GM21717 (cell line): ENCODE data around the gene SIGLEC8.
"Not testable (repeated sequence)": the region's sequence is repeated elsewhere in the genome, so short reads cannot be mapped to it uniquely, and the experiment has no call there.

Source experiments
- ATAC-seq: cut with Tn5 transposase; IDR thresholded peaks from one replicate; pipeline ENCODE4 v1.9.1; 2021; ENCODE audit warnings: mild to moderate bottlenecking, moderate library complexity; ENCODE audit not compliant: unreplicated experiment

SIGLEC8 gene

GRCh38 chr19:51473009-51473707 is 14.9 kb upstream of the SIGLEC8 start:
- ATAC-seq: no peak

GRCh38 chr19:51472607-51473006 is 14.4 kb upstream of the SIGLEC8 start:
- no peak for ATAC-seq

- ATAC-seq: no peak
Observed at GRCh38 chr19:51471527-51471926, 13.3 kb upstream of the SIGLEC8 start.

GRCh38 chr19:51470966-51471365 is 12.7 kb upstream of the SIGLEC8 start:
- ATAC-seq: no peak

GRCh38 chr19:51469629-51470028 is 11.4 kb upstream of the SIGLEC8 start:
- no peak for ATAC-seq

- ATAC-seq: no peak
Observed at GRCh38 chr19:51469162-51469561, 10.9 kb upstream of the SIGLEC8 start.

- no peak for ATAC-seq
Observed at GRCh38 chr19:51468545-51468920, 10.3 kb upstream of the SIGLEC8 start.

- ATAC-seq: no peak
Observed at GRCh38 chr19:51467864-51468544, 9.8 kb upstream of the SIGLEC8 start.

- no peak for ATAC-seq
Observed at GRCh38 chr19:51466723-51467122, 8.5 kb upstream of the SIGLEC8 start.

GRCh38 chr19:51463976-51464581 is 5.8 kb upstream of the SIGLEC8 start:
- not testable (repeated sequence) for ATAC-seq

GRCh38 chr19:51462681-51463080 is 4.4 kb upstream of the SIGLEC8 start:
- no peak for ATAC-seq

- no peak for ATAC-seq
Observed at GRCh38 chr19:51462276-51462675, 4.0 kb upstream of the SIGLEC8 start.

- no peak for ATAC-seq
Observed at GRCh38 chr19:51461723-51462161, 3.5 kb upstream of the SIGLEC8 start.

- ATAC-seq: no peak
Observed at GRCh38 chr19:51460164-51460992, 2.1 kb upstream of the SIGLEC8 start.

- no peak for ATAC-seq
Observed at GRCh38 chr19:51458899-51459505, 748 bp upstream of the SIGLEC8 start.

- ATAC-seq: no peak
Observed at GRCh38 chr19:51457351-51458013, 772 bp downstream of the SIGLEC8 start.

GRCh38 chr19:51456541-51457290 is 1.5 kb downstream of the SIGLEC8 start:
- no peak for ATAC-seq

GRCh38 chr19:51450730-51451307 is 7.4 kb downstream of the SIGLEC8 start:
- ATAC-seq: no peak

- no peak for ATAC-seq
Observed at GRCh38 chr19:51448411-51449016, 9.7 kb downstream of the SIGLEC8 start.
